Coronary artery (tissue), 2 donors: ENCODE results near the gene MICU1.

Source experiments
- DNase-seq: peaks from one replicate; pipeline ENCODE4 v3.0.0-alpha.2; 2017; ENCODE audit warnings: low spot score
- H3K27ac ChIP-seq, 2 donors: fragments of 200-600 bp; sonication (generic); one replicate each; pipeline ENCODE4 v1.5.1; 2016 to 2019
- H3K4me3 ChIP-seq: fragments of 200-600 bp; sonication (generic); 2 replicates; pipeline ENCODE4 v1.5.1; 2016; ENCODE audit warnings: mild to moderate bottlenecking, moderate library complexity
- CTCF ChIP-seq: fragments of 200-600 bp; sonication (generic); IDR thresholded peaks from one replicate; pipeline ENCODE4 v1.5.1; 2019; ENCODE audit warnings: antibody characterized with exemption

Gene MICU1

GRCh38 chr10:72323771-72324191, 302.1 kb downstream of the MICU1 start:
- Histone ChIP-seq H3K4me3 (no peak overlapping the region), H3K27ac (no peak overlapping the region)
- no peak for TF ChIP-seq CTCF
- DNase-seq, result no peak

- DNase-seq, result no peak
- TF ChIP-seq CTCF, result no peak
- Histone ChIP-seq H3K4me3 (no peak overlapping the region), H3K27ac (no peak overlapping the region)
Observed at GRCh38 chr10:72323108-72323749, 302.6 kb downstream of the MICU1 start.

GRCh38 chr10:72322280-72323058, 303.4 kb downstream of the MICU1 start:
- Histone ChIP-seq H3K4me3 (no peak overlapping the region), H3K27ac (no peak overlapping the region)
- DNase-seq, result no peak
- no peak for TF ChIP-seq CTCF

- Histone ChIP-seq H3K4me3 (no peak overlapping the region), H3K27ac (peak overlapping the region in 1 of 2 donors; percentile 95)
- no peak for DNase-seq
- TF ChIP-seq CTCF, result no peak
Observed at GRCh38 chr10:72322030-72322279, 303.9 kb downstream of the MICU1 start.

GRCh38 chr10:72321248-72322029, 304.4 kb downstream of the MICU1 start:
- no peak for DNase-seq
- peak overlapping the region; percentile 7 for H3K4me3 ChIP-seq
- TF ChIP-seq CTCF, result no peak
- H3K27ac ChIP-seq, result peak overlapping the region; percentile 66 to 95

GRCh38 chr10:72320676-72321247, 305.1 kb downstream of the MICU1 start:
- Histone ChIP-seq H3K4me3 (peak overlapping the region; percentile 7), H3K27ac (peak overlapping the region; percentile 66 to 95)
- DNase-seq, result peak; percentile 91
- no peak for TF ChIP-seq CTCF
